ENCODE results near the gene LGALS9.
"Not testable (repeated sequence)": the region's sequence is repeated elsewhere in the genome, so short reads cannot be mapped to it uniquely, and the experiment has no call there.

The LGALS9 gene

DNA sequence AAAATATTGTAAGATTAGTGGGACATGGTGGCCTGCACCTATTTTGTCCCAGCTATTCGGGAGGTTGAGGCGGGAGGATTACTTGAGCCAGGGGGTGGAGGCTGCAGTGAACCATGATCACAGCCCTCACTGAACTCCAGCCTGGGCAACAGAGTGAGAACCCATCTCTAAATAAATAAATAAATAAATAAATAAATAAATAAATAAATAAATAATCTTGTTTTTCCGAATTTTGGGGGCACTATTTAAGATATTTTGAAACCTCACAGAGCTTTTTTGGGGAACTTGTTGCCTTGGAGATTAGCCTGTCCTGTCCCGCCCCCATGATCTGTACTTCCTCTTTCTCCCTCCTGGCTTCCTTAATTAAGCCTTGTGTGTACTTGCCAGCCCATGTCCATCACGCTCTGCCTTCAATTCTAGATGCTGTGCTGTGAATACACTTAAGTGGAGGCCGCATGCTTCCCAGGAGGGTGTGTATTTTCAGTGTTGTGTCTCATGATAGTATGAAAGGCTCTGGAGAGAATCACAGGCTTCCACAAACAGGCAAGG is 4.4 kb downstream of the LGALS9 start:
- TF ChIP-seq, protein P1, sequence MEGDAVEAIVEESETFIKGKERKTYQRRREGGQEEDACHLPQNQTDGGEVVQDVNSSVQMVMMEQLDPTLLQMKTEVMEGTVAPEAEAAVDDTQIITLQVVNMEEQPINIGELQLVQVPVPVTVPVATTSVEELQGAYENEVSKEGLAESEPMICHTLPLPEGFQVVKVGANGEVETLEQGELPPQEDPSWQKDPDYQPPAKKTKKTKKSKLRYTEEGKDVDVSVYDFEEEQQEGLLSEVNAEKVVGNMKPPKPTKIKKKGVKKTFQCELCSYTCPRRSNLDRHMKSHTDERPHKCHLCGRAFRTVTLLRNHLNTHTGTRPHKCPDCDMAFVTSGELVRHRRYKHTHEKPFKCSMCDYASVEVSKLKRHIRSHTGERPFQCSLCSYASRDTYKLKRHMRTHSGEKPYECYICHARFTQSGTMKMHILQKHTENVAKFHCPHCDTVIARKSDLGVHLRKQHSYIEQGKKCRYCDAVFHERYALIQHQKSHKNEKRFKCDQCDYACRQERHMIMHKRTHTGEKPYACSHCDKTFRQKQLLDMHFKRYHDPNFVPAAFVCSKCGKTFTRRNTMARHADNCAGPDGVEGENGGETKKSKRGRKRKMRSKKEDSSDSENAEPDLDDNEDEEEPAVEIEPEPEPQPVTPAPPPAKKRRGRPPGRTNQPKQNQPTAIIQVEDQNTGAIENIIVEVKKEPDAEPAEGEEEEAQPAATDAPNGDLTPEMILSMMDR (IDR thresholded peaks at IDR 0.05; ENCODE audit: extremely low read depth, missing control alignments) = no peak
- DNase-seq (ENCODE audit: low spot score) = peak; percentile 51

DNA sequence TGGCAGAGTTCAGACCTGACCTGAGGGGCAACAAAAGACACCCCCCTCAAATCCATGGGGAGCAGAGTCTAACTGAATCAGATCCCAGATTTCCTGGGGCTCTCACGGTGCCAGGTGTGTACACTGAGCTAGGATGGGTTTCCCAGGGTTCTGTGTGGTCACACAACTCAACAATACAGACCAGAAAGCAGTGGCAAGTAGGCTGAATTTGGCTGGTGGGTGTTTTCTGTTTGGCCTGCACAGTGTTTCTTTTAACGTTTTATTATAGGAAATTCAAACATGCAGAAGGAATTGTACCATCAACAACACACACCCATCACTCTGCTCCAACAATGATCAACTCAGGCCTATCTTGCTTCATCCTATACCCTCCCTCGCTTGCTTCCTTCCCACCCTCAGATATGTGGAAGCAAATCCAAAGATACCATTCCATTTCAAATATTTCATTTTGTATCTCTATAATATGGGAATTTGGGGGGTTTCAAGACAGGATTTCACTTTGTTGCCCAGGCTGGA is 5.1 kb downstream of the LGALS9 start:
- not testable (repeated sequence) for DNase-seq (ENCODE audit: low spot score)

DNA sequence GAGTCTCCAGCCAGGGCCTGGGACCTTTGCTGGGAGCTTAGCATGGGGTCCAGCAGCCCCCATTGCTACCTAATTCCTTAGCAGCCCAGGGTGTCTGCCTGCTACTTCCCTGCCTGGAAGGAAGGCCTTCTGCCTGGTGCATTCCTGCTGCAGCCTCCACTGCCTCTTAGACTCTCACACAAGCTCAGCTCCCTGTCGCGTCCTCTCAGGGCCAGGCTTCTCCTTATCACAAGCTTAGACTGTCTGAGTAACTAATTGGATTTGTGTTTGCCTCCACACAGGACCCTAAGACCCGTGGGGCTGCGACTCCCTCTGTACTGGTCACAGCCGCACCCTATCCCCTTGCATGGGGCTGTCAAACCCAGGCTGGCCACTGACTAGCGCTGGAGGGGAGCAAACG is 6.8 kb downstream of the LGALS9 start:
- DNase-seq (ENCODE audit: low spot score) = not testable (repeated sequence)

DNA sequence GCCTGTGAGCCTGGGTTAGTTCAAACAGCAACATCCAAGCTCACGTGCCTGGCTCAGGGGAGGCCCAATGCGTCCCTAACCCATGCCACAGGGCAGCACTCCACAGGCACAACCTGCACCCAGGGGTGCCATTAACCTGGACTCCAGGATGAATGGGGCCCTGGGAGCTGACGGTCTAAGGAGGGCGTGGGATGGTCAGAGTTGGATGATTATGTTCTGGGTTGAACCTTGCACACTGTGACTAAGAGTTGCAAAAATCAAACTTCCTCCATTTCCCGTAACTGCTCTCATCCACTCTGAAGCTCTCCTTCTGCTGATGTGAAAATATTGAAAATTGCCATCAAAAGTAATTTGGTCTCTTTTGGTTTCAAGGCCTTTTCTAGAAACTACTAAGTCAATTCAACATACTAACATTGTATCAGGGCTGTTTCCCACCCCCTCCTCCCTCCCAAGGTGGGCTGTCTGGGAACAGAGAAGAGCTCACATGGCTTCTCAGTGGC is 7.5 kb downstream of the LGALS9 start:
- not testable (repeated sequence) for DNase-seq (ENCODE audit: low spot score)

DNA sequence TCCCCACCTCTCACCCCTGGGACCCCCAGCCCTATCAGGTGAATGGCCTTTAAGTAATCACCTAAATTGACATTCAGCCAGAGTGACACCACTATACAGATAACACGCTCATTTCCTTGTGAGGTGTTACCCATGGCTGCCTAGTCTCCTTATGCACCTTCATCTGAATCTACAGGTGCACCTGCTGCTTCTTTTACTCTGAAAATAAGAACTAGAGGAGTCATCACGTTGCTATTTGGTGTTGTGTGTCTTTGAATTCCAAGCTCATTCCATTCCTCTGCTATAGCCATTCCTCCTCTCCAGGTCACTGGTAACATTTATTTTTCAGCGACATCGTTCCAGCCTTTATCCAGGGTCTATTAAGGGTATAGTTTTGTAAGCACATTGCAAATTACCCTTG is 9.8 kb downstream of the LGALS9 start:
- TF ChIP-seq, protein P1 (IDR thresholded peaks at IDR 0.05; ENCODE audit: extremely low read depth, missing control alignments) = no peak
- no peak for DNase-seq (ENCODE audit: low spot score)

DNA sequence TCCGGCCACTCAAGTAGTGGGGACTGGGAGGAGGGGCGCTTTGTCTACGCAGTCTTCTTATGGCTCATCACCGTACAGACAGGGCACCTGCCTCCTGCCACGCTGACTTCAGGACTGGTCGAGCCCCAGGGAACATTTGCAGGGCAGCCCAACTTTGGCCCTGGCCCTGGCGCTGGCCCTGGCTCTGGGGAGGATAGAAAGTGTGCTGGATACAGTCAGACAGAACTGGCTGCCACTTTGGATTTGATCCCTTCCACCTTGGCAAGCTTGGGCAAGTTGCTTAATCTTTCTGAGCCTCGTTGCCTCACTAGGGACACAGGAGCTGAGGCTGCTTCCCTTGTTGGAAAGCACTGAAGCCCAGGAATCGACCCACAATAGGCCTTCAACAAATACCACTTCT is 13.6 kb downstream of the LGALS9 start:
- TF ChIP-seq, protein P1 (IDR thresholded peaks at IDR 0.05; ENCODE audit: extremely low read depth, missing control alignments) = no peak
- no peak for DNase-seq (ENCODE audit: low spot score)

DNA sequence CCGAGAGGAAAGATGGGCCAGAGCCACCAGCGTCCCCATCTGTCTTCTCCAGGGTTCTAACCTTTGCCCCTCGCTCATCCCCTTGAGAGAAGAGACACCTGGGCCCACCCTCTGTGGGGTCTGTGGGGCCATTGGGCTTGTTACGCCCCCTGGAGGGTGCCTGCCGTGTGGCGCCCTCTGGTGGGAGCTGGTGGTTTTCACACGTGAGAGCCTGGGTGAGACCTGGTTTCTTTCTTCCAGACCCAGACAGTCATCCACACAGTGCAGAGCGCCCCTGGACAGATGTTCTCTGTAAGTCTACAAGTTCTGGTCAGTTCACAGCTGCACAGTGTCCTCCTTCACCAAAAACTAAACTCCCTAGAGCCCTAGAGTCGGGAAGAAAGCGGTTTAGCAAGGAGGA is 14.6 kb downstream of the LGALS9 start:
- DNase-seq (ENCODE audit: low spot score) = not testable (repeated sequence)

DNA sequence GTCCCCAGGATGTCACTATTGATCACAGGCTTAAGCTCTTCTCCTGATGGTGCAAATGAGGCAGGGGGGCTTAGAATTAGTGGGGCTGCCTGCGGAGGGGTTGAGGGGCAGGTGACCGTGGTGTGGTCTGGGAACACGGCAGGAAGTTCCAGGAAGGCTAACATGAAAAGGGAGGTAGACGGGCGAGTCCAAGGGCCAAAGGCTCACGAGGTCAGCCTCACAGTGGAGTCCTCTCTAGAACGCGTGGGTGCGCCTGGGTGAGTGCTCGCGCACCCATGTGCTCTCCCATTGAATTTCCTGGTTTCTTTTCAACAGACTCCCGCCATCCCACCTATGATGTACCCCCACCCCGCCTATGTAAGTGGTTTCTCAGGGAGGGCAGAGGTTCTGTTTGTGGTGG is 15.2 kb downstream of the LGALS9 start:
- TF ChIP-seq, protein P1 (IDR thresholded peaks at IDR 0.05; ENCODE audit: extremely low read depth, missing control alignments) = no peak
- no peak for DNase-seq (ENCODE audit: low spot score)

DNA sequence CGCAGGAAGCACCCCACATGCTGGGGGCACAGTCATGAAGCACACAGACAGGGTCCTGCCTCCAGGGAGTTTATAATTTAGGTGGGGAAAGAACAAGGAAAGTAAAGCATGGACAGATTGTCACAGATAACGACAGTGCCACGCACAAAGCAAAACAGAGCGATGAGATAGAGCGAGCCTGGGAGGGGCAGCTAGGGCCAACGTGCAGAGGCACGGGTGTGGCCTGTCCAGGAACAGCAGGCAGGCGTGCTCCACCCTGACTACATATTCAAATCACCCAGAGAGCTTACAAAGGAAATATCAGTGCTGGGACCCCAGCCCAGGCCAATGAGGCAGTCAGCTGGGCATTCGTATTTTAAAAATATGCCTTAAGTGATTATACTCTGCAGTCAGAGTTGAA is 16.8 kb downstream of the LGALS9 start:
- TF ChIP-seq, protein P1 (IDR thresholded peaks at IDR 0.05; ENCODE audit: extremely low read depth, missing control alignments) = no peak
- no peak for DNase-seq (ENCODE audit: low spot score)

DNA sequence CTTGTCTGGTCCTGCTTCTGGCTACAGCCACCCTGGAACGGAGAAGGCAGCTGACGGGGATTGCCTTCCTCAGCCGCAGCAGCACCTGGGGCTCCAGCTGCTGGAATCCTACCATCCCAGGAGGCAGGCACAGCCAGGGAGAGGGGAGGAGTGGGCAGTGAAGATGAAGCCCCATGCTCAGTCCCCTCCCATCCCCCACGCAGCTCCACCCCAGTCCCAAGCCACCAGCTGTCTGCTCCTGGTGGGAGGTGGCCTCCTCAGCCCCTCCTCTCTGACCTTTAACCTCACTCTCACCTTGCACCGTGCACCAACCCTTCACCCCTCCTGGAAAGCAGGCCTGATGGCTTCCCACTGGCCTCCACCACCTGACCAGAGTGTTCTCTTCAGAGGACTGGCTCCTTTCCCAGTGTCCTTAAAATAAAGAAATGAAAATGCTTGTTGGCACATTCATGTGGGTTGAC is 18.2 kb downstream of the LGALS9 start:
- DNase-seq (ENCODE audit: low spot score) = not testable (repeated sequence)

Data from GM20000 (cell line).